Mucosa of gallbladder (tissue), 1 donor: ENCODE data around the gene ARAP1. TPM values are rescaled to one million over a fixed set of nuclear protein-coding genes. Genes with fewer than 3 reads are reported as not detected.

ENCODE experiments used
- DNase-seq: peaks from one replicate; pipeline ENCODE4 v3.0.0-alpha.2; 2020; ENCODE audit warnings: low spot score
- total RNA-seq: library from RNA; stranded (reverse); gene quantifications from one replicate; pipeline ENCODE4 v1.2.1, GENCODE V29; 2021
- donor health status: DM: no; HTN: no; CAD: no.

The ARAP1 gene
- total RNA-seq, 1 donor from 2014 or later = 129 TPM

GRCh38 chr11:72762641-72763304 lies 10.6 kb upstream of the ARAP1 start:
- DNase-seq = no peak

DNA sequence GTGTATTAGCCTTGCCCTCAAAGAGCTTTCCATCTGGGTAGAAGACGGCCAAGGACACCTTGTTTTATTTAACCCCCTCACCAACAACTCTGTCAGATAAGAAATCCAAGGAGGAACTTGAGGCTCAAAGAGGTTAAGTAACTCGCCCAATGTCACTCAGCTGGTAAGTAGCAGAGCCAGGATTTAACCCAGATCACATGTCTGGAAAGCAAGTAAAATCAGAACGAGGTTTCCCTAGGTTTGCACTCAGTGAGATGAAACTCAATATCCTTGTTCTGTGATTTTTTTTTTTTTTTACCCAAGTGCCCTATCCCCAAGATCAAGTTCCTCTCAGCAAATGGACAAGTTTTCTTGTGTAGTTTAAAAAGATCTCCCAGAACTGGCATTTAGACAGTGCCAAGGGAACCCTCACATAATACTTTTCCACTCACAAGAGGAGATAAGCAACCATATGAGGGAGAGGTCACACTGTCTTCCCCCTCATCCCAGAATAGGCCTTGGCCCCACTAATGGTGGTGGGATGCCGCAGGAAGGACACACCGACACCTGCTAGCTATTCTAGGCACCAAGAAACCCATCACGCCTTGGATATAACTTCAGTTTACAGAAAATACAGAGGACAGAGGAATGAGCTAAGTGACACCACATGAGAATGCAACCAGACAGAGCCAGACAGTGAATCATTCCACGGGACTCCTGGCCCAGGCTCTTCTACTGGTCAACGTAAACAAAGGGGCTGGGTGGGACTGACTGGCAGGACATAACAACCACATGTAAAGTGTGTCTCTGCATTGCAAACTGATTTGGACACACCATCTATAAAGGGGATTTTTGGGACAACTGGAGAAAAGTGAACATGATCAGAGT lies 8.6 kb upstream of the ARAP1 start:
- DNase-seq = no peak

- DNase-seq = no peak
Measured at GRCh38 chr11:72759468-72759985, 7.3 kb upstream of the ARAP1 start.

DNA sequence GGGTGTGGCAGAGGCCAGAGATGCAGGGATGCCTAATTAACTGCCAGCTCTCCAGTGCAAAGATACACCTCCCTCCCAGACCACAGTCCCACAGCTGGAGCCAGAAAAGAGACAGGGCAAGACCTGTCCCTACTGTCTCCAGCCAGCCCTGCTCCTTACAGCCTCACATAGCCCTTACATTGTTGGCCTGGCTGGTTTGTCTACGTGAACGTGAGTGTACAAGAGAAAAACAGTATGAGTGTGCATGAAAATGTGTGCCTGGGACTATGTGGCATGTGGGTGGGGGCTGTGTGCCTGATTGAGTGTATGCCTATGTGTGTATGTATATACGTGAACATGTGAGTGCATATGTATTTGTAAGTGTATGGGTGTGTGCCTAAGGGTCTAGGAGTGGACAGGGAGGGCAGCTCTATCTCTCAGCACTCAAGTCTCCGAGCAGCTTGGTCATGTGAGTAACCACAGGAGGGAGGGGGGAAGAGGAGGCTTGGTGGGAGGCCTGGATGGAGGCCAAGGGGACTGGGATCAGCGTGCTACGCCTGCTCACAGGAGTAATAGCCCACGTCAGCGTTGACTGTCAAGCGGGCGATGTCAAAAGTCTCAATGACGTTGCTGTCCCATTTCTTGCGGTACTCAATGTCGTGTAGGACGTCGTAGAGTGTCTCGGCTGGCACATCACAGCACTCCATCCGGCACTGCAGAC lies 6.6 kb upstream of the ARAP1 start:
- peak; percentile 46 for DNase-seq

DNA sequence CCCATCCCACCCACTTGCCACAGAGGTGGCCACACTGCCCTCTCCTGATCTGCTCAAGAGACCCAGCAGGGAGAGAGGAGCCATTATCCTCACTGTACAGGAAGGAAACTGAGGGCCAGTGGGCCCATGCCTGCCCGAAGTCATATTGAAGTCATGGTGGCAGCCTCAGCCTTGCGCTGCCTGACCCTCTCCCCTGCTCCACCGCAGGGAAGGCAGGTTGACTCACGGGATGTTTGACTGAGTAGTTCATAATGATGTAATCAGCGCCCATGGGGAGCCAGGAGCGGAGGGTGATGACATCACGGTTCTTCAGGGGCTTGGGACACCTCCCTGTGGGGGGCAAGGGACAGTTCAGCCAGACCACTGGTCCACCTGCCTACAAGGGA lies 6.1 kb upstream of the ARAP1 start:
- no peak for DNase-seq

DNA sequence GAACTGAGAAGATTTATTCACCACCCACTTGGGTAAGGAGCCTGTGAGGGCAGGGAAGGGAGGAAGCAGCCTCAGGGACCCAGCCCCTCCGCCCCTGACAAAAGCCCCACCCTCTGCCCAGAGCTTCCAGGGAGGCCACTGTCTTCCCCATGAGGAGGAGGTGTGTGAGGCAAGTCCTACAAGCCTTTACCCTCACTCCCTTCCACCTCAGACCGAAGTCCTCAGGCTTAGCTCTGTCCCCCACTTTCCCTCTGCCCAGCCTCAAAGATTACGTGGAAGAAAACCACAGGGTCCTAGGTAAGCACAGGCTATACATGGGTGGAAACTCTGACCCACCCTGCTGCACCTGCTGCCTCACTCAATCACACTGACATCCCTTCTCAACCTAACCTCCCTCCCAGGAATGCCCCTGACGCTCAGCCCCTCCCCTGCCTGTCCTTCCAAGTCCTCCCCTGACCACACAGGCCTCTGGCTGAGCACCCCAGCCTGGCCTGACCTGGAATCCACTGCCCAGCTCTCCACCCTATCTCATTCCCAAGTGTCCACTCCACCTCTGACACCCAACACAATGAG lies 3.6 kb upstream of the ARAP1 start:
- no peak for DNase-seq

DNA sequence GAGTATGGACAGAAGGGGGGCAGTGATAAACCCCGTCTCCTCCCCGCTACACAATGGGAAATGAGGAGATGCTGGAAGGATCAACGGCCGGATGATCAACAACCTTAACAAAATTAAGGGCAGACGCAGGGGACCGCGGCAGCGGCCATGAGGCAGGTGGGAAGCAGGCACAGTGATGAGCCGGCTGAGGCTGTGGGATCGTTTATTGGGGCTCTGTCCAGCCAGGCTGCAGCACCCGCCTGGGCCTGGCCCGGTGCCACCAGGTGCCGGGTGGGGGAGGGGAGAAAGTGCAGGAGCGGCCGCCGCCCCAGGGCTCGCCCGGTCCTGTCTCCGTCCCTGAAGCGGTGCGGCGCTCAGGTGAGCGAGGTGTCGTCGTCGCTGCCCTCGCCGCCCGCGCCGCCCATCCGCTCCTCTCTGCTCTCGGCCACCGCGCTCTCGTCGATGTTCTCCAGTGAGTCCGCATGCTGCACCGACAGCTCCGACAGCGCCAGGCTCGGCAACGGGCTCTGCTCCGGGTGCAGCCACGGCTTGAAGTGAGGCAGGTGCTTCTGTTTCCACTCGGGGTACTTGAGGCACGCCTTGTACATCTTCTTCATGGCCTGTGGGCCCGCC lies 2.4 kb upstream of the ARAP1 start:
- no peak for DNase-seq

DNA sequence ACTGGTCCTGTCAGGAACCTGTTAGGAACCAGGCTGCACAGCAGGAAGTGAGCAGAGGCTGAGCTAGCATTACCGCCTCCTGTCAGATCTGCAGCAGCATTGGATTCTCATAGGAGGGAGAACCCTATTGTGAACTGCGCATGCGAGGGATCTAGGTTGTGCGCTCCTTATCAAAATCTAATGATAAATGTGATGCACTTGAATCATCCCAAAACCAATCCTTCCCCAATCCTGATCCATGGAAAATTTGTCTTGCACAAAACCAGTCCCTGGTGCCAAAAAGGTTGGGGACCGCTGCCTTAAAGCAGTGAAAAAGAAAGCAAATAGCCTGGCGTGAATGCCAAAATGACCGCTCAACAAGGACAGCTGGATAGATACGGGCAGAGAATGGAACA lies 1.9 kb upstream of the ARAP1 start:
- DNase-seq = no peak

DNA sequence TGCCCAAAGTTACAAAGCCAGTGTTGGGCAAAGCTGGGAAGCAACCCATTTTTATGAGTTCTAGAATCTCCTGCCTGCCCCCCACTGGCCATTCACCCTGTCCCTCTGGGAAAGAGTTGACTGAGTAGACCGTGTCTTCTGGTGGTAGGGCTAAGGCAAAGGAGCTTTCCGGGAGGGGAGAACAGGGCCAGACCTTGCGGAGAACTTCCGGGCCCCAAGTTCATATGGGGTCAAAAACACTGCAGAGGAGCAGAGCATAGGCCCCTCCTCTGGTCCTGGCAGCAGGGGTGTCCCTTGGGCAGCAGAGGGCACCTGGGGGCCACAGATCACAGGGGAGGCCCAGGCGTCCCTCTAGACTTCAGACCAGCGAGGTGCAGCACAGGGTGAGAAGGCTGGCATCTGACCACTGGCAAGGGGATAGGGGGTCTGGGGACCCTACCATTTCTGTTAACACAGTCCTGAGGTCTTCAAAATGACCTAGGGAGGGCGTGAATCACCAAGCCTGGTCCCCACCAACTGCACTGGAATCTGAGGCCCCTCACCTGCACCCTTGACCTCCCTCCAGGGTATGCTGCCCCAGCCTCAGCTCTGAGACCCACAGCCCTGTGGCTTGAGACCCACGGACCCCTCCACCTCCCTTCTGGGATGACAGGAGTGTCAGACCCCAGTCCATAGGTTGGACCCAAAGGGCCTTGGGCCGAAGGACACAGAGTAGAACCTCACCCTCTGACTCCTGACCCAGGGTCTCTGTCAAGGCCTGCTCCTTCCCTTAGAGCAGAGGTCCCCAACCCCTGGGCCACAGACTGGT lies 1.3 kb upstream of the ARAP1 start:
- DNase-seq = no peak

DNA sequence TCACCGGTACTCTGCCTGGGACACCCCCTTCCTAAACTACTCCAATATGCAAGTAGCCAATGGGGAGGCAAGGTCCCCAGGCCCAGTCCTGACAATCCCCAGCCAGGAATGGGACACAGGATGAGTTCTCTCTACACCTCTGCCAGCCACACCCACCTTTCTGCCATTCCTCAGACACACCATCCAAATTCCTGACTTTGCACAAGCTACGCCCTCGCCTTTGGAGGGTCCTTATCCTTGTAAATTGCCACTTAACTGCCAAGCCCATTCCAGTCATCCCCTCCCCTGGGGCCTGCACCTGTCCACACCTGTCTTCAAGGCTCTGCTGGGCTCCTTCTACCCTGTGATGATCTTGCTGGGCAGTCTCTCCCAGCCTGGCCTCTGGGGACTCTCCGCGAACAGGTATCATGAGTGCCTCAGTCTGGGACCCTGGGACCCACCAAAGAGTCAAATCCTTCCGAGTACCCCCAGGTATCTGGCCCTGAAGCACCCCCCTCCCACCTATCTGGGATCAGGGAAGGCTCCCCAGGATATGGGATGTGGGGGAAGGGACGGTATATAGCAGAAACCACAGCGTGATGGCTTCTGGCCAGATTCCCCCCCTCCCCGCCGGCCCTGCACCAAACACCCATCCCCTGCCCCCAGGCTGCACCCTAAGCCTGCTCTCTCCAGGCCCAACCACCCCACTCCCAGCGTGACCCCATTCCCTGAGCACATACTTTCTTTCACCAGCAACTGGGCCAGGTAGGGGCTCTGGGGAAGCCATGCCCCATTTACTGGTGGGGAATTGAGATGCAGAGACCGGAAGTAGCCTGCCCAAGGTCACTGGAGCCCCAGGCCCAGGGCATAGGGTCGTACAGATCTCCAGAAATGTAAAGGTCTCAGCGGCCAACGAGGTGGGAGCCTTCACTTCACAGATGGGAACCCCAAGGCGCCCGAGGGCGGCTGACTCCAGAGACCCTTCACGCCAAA lies 806 bp downstream of the ARAP1 start:
- DNase-seq = no peak

- DNase-seq = no peak
Measured at GRCh38 chr11:72750556-72751115, 1.6 kb downstream of the ARAP1 start.

DNA sequence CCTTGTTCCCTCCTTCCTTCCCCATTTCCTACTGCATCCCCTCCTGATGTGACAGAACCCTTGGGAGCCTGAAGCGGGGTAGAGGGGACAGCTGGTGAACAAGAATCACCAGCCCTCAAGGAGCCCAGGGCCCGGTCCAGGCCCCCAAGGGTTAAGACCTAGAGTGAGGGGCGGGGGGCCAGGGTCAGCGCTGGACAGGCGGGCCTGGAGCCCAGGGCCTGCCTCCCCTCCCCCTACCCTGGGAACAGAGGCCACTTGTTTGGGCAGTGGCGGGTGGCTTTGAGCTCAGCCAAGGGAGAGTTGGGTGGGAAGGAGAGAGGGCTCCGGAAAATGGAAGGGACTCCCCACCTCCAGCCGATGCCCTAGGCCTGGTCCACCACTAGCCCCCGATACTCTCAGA lies 2.1 kb downstream of the ARAP1 start:
- no peak for DNase-seq

GRCh38 chr11:72747289-72747855 lies 4.8 kb downstream of the ARAP1 start:
- DNase-seq = no peak

- DNase-seq = no peak
Measured at GRCh38 chr11:72746821-72747220, 5.4 kb downstream of the ARAP1 start.

GRCh38 chr11:72745925-72746550 lies 6.2 kb downstream of the ARAP1 start:
- no peak for DNase-seq

- no peak for DNase-seq
Measured at GRCh38 chr11:72745511-72745910, 6.7 kb downstream of the ARAP1 start.

DNA sequence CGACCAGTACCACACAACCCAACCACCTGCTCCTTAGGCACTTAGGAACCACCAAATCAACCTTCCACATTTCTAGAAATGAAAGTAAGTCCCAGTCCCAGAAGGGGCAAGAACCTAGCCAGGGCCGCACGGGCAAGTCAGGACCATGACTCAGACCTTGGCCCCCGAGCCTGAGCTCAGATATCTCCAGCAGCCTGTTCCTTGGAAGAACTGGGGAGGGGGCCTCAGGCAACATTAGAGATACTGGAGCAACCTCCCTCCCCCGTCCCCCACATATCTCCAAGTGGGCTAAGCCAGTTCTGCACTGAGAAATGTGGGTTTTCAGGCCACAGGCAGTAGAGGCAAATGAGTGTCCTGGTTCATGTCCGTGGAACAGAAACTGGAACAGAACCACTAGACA lies 7.7 kb downstream of the ARAP1 start:
- DNase-seq = no peak
